ENCODE data around the gene IMPACT. TPM values are rescaled to one million over a fixed set of nuclear protein-coding genes. Genes with fewer than 3 reads are reported as not detected.

IMPACT gene
- total RNA-seq, 1 donor from 2014 or later, result 60.6 TPM

DNA sequence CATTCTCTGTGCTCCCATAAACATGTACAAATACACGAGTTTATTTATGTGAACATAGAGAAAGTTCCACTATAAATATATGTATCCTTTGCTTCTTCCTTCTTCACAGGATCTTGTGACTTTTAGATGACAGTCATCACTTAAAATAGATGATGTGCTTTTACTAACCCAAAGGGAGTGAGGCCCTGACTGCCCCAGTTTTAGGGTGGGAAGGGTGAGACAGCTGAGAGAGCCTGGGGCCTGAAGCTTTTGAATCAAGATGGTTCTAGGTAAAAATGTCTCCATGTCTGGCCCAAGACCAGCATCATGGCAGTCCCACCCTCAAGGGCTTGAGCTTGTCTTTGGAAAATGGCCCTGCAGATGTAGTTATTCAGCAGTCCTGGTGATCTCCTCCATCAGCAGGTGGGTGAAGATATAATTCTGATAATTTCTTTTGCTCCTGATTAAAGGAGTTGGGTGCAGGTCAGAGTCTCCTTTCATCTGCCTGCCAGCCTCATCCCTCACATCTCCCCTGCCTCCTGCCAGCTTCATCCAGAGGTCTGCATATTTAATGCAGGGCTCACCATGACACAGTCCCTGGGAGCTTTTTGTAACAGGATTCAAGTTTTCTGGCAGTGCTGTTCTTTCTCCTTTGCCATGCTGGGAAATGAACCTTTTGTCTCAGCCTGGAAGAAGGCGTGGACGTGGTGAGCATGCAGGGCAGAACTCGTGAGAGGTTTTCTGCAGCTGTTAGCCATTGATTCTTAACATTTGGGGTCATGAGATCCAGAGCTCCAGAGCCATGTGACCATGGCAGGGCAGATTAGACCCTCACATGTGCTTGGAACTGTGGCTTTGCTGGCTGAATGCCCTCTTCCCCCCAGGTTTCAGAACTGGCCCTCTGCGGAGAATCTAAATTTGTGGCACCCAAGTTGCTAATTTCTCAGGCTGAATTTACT is 36.6 kb downstream of the IMPACT start:
- Mint-ChIP-seq H3K4me1 (ENCODE audit: low read depth) (no peaks in the 10 kb centered on the region), H3K27ac (ENCODE audit: unreplicated experiment) (no peak overlapping the region), H3K27me3 (ENCODE audit: low read depth) (no peaks in the 10 kb centered on the region), H3K36me3 (ENCODE audit: low read depth) (no peaks in the 10 kb centered on the region), H3K9me3 (ENCODE audit: low read depth) (no peaks in the 10 kb centered on the region), H3K4me3 (ENCODE audit: unreplicated experiment) (no peak overlapping the region)
- no peak for DNase-seq (ENCODE audit: low spot score)
- TF ChIP-seq, protein P1, sequence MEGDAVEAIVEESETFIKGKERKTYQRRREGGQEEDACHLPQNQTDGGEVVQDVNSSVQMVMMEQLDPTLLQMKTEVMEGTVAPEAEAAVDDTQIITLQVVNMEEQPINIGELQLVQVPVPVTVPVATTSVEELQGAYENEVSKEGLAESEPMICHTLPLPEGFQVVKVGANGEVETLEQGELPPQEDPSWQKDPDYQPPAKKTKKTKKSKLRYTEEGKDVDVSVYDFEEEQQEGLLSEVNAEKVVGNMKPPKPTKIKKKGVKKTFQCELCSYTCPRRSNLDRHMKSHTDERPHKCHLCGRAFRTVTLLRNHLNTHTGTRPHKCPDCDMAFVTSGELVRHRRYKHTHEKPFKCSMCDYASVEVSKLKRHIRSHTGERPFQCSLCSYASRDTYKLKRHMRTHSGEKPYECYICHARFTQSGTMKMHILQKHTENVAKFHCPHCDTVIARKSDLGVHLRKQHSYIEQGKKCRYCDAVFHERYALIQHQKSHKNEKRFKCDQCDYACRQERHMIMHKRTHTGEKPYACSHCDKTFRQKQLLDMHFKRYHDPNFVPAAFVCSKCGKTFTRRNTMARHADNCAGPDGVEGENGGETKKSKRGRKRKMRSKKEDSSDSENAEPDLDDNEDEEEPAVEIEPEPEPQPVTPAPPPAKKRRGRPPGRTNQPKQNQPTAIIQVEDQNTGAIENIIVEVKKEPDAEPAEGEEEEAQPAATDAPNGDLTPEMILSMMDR (IDR thresholded peaks at IDR 0.05), result no peak

DNA sequence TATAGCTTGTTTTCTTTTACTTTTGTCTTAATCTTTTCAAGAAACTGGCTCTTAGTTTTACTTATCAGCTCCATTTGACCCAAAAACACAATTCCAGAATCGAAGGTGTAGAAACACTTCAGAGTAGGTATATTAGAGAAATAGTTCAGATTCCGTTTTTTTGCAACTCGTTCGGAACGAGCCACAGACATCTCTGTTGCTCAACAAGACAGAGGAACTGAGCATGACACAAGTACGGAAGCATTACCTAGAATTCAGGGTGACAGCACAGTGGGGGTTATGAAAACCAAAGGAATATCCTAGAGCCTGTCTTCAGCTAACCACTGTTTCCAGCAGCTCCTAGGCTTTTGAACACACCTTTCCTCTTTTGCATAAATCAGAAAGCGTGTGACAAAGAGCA is 39.0 kb downstream of the IMPACT start:
- H3K36me3 Mint-ChIP-seq (ENCODE audit: low read depth), result no peaks in the 10 kb centered on the region
- H3K27me3 Mint-ChIP-seq (ENCODE audit: low read depth), result no peaks in the 10 kb centered on the region
- no peaks in the 10 kb centered on the region for H3K4me1 Mint-ChIP-seq (ENCODE audit: low read depth)
- no peak overlapping the region for H3K27ac Mint-ChIP-seq (ENCODE audit: unreplicated experiment)
- H3K4me3 Mint-ChIP-seq (ENCODE audit: unreplicated experiment), result no peak overlapping the region
- H3K9me3 Mint-ChIP-seq (ENCODE audit: low read depth), result no peaks in the 10 kb centered on the region
- no peak for DNase-seq (ENCODE audit: low spot score)
- TF ChIP-seq, protein P1 (IDR thresholded peaks at IDR 0.05), result no peak

DNA sequence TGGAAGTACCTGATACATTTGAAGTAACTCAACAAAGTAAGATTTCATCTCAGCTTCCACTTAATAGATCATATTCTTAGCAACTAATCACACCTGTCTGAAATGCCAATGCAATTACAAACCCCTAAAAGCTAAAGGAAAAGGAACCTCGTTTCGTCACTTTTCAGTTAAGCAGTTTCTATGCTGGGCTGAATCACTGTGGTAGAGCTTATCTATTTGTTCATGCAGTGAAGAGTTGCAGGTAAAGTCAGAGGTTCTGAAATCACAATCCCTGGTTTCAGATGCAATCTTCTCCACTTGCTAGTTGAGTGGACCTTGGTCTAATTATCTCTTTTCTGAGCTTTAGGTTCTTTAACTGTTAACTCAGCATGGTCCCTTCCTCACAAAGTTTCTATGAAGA is 40.3 kb downstream of the IMPACT start:
- Mint-ChIP-seq H3K9me3 (ENCODE audit: low read depth) (no peaks in the 10 kb centered on the region), H3K27ac (ENCODE audit: unreplicated experiment) (no peak overlapping the region), H3K36me3 (ENCODE audit: low read depth) (no peaks in the 10 kb centered on the region), H3K4me1 (ENCODE audit: low read depth) (no peaks in the 10 kb centered on the region), H3K27me3 (ENCODE audit: low read depth) (no peaks in the 10 kb centered on the region), H3K4me3 (ENCODE audit: unreplicated experiment) (no peak overlapping the region)
- no peak for DNase-seq (ENCODE audit: low spot score)
- TF ChIP-seq, protein P1 (IDR thresholded peaks at IDR 0.05), result no peak

DNA sequence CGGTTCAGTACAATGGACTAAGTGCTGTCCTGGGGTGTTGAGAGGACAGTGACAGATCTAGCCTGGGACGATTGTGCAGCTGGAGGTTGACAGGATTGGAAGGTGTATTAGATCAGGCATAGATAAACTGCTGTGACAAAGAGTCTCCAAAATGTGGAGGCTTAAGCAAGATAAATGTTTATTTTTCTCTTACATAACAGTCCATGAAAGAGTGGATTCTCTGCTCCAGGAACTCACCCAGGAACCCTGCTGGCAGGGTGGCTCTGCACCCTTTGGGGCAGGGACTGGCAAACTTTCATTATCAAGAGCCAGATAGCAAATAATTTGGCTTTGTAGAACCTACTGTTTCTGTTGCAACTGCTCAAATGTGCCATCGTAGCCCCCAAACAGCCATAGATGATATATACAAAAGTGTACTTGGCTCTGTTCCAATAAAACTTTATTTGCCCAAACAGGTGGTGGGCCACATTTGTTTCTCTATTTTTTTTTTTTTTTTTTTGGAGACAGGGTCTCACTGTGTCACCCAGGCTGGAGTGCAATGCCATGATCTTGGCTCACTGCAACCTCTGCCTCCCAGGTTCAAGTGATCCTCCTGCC is 43.6 kb downstream of the IMPACT start:
- H3K4me3 Mint-ChIP-seq (ENCODE audit: unreplicated experiment), result no peak overlapping the region
- TF ChIP-seq, protein P1 (IDR thresholded peaks at IDR 0.05), result no peak
- H3K9me3 Mint-ChIP-seq (ENCODE audit: low read depth), result no peaks in the 10 kb centered on the region
- H3K27ac Mint-ChIP-seq (ENCODE audit: unreplicated experiment), result no peak overlapping the region
- H3K36me3 Mint-ChIP-seq (ENCODE audit: low read depth), result no peaks in the 10 kb centered on the region
- DNase-seq (ENCODE audit: low spot score), result no peak
- no peaks in the 10 kb centered on the region for H3K27me3 Mint-ChIP-seq (ENCODE audit: low read depth)
- H3K4me1 Mint-ChIP-seq (ENCODE audit: low read depth), result peaks cover 4% of the 10 kb centered on the region

DNA sequence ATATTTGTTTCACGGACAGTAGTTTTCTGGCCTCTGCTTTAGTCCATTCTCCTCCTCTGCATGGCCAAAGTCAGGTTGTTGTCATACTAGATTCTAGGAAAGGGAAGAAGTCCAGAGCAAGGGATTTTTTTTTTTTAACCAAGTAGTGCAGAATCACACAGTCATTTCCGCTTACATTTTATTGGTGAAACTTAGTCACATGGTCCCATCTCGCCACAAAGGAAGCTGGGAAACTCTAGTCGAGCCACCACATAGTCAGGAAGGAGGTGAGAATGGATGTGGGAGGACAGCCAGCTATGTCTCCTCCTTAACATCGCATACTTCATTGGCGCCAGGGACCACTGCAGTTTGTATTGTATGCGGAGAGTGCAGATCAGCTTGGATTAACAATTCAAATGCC is 44.3 kb downstream of the IMPACT start:
- no peak for DNase-seq (ENCODE audit: low spot score)
- H3K27ac Mint-ChIP-seq (ENCODE audit: unreplicated experiment), result no peak overlapping the region
- TF ChIP-seq, protein P1 (IDR thresholded peaks at IDR 0.05), result no peak
- H3K9me3 Mint-ChIP-seq (ENCODE audit: low read depth), result no peaks in the 10 kb centered on the region
- H3K27me3 Mint-ChIP-seq (ENCODE audit: low read depth), result no peaks in the 10 kb centered on the region
- H3K4me1 Mint-ChIP-seq (ENCODE audit: low read depth), result peaks cover 4% of the 10 kb centered on the region
- no peaks in the 10 kb centered on the region for H3K36me3 Mint-ChIP-seq (ENCODE audit: low read depth)
- H3K4me3 Mint-ChIP-seq (ENCODE audit: unreplicated experiment), result no peak overlapping the region
